CD4-positive, alpha-beta T cell treated with Interleukin-4 for 1 hour (primary cell): ENCODE data around the gene SPATA1.
"Not testable (repeated sequence)": the region's sequence is repeated elsewhere in the genome, so short reads cannot be mapped to it uniquely, and the experiment has no call there.

Source experiments
- DNase-seq, 2 donors: peaks; one replicate each; pipeline ENCODE4 v3.0.0-alpha.2; 2020 to 2022

The SPATA1 gene

GRCh38 chr1:84506002-84506728 is at the start of gene SPATA1, which contains the start of gene GNG5:
Gene SPATA1, plus strand, starts transcription at chr1:84506386. Its CDS starts 9,974 bp downstream, at chr1:84516360.
Gene GNG5, minus strand, starts transcription at chr1:84506581. Its CDS starts 490 bp downstream, at chr1:84506091.
- DNase-seq = peak; percentile 96 to 97

GRCh38 chr1:84462118-84462517 is 44.1 kb upstream of the SPATA1 start:
- no peak for DNase-seq

GRCh38 chr1:84467298-84467697 is 38.9 kb upstream of the SPATA1 start:
- DNase-seq = no peak

- DNase-seq = no peak
Measured at GRCh38 chr1:84476225-84476624, 30.0 kb upstream of the SPATA1 start.

GRCh38 chr1:84478876-84479868 is 27.0 kb upstream of the SPATA1 start, which contains the start of gene RPF1:
Gene RPF1, plus strand, starts transcription at chr1:84479266. Its CDS starts 16 bp downstream, at chr1:84479282.
- peak; percentile 80 to 84 for DNase-seq

GRCh38 chr1:84479998-84480397 is 26.2 kb upstream of the SPATA1 start:
- no peak for DNase-seq

GRCh38 chr1:84480650-84481049 is 25.5 kb upstream of the SPATA1 start:
- no peak for DNase-seq

- no peak for DNase-seq
Measured at GRCh38 chr1:84481317-84481716, 24.9 kb upstream of the SPATA1 start.

GRCh38 chr1:84488107-84488506 is 18.1 kb upstream of the SPATA1 start:
- no peak for DNase-seq

GRCh38 chr1:84489766-84490165 is 16.4 kb upstream of the SPATA1 start:
- no peak for DNase-seq

GRCh38 chr1:84492726-84493125 is 13.5 kb upstream of the SPATA1 start:
- DNase-seq = no peak

GRCh38 chr1:84493747-84494146 is 12.4 kb upstream of the SPATA1 start:
- DNase-seq = no peak

GRCh38 chr1:84496498-84496897 is 9.7 kb upstream of the SPATA1 start:
- no peak for DNase-seq

GRCh38 chr1:84497631-84498275 is 8.4 kb upstream of the SPATA1 start:
- DNase-seq = no peak

- DNase-seq = no peak
Measured at GRCh38 chr1:84502927-84503326, 3.3 kb upstream of the SPATA1 start.

GRCh38 chr1:84504580-84505492 is 1.4 kb upstream of the SPATA1 start:
- peak in 1 of 2 donors; percentile 21 for DNase-seq

GRCh38 chr1:84505493-84506001 is 639 bp upstream of the SPATA1 start:
- peak in 1 of 2 donors; percentile 13 for DNase-seq

- DNase-seq = no peak
Measured at GRCh38 chr1:84506729-84507453, 705 bp downstream of the SPATA1 start.

GRCh38 chr1:84507887-84508286 is 1.7 kb downstream of the SPATA1 start:
- DNase-seq = not testable (repeated sequence)

GRCh38 chr1:84508510-84508909 is 2.3 kb downstream of the SPATA1 start:
- no peak for DNase-seq

GRCh38 chr1:84509029-84509428 is 2.8 kb downstream of the SPATA1 start:
- no peak for DNase-seq
